Measurements from ENCODE around the gene HMG20A.

The HMG20A gene

DNA sequence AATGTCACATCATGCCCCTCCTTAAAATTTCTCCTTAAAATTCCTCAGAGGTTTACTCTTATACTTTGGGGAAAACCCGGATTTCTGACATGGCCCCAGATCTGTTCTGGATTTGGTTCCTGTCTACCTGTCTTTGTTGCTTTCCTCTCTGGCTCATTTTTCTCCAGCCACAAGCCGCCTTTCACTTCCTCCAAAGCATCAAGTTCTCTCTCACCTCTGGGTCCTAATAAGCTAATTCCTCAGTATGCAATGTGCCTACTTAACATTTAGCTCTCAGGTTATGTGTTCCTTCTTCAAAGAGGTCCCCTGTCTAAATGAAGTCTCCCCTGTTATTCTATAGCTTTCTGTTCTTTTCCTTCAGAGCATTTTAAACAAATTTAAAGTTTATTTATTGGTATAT lies 16.1 kb downstream of the HMG20A start:
- TF ChIP-seq, protein P1, sequence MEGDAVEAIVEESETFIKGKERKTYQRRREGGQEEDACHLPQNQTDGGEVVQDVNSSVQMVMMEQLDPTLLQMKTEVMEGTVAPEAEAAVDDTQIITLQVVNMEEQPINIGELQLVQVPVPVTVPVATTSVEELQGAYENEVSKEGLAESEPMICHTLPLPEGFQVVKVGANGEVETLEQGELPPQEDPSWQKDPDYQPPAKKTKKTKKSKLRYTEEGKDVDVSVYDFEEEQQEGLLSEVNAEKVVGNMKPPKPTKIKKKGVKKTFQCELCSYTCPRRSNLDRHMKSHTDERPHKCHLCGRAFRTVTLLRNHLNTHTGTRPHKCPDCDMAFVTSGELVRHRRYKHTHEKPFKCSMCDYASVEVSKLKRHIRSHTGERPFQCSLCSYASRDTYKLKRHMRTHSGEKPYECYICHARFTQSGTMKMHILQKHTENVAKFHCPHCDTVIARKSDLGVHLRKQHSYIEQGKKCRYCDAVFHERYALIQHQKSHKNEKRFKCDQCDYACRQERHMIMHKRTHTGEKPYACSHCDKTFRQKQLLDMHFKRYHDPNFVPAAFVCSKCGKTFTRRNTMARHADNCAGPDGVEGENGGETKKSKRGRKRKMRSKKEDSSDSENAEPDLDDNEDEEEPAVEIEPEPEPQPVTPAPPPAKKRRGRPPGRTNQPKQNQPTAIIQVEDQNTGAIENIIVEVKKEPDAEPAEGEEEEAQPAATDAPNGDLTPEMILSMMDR (IDR thresholded peaks at IDR 0.05) = no peak

GRCh38 chr15:77437264-77437663 lies 16.6 kb downstream of the HMG20A start:
- no peak overlapping the region for H3K4me3 ChIP-seq (ENCODE audit: low read depth, low read length)
- H2AFZ ChIP-seq = no peak overlapping the region
- H3K4me2 ChIP-seq (ENCODE audit: low read length) = no peak overlapping the region
- peaks cover 7% of the 10 kb centered on the region for H3K79me2 ChIP-seq
- TF ChIP-seq, protein P1 (IDR thresholded peaks at IDR 0.05) = no peak
- H3K36me3 ChIP-seq (ENCODE audit: control insufficient read depth, insufficient read depth, low read length) = no peaks in the 10 kb centered on the region
- H3K4me1 ChIP-seq = no peaks in the 10 kb centered on the region
- H3K9me3 ChIP-seq (ENCODE audit: control insufficient read depth, low read length) = no peaks in the 10 kb centered on the region
- no peak overlapping the region for H3K9ac ChIP-seq
- H3K27me3 ChIP-seq (ENCODE audit: control insufficient read depth, insufficient read depth, low read length) = no peaks in the 10 kb centered on the region
- H3K27ac ChIP-seq = no peak overlapping the region

More for the DNA sequence above, 16.1 kb downstream of the HMG20A start:
- H2AFZ ChIP-seq = no peak overlapping the region
- H3K27ac ChIP-seq = no peak overlapping the region
- H3K36me3 ChIP-seq (ENCODE audit: control insufficient read depth, insufficient read depth, low read length) = no peaks in the 10 kb centered on the region
- no peaks in the 10 kb centered on the region for H3K4me1 ChIP-seq
- no peaks in the 10 kb centered on the region for H3K27me3 ChIP-seq (ENCODE audit: control insufficient read depth, insufficient read depth, low read length)
- H3K4me3 ChIP-seq (ENCODE audit: low read depth, low read length) = no peak overlapping the region
- no peak overlapping the region for H3K9ac ChIP-seq
- no peaks in the 10 kb centered on the region for H3K9me3 ChIP-seq (ENCODE audit: control insufficient read depth, low read length)
- H3K79me2 ChIP-seq = peaks cover 9% of the 10 kb centered on the region
- H3K4me2 ChIP-seq (ENCODE audit: low read length) = no peak overlapping the region

DNA sequence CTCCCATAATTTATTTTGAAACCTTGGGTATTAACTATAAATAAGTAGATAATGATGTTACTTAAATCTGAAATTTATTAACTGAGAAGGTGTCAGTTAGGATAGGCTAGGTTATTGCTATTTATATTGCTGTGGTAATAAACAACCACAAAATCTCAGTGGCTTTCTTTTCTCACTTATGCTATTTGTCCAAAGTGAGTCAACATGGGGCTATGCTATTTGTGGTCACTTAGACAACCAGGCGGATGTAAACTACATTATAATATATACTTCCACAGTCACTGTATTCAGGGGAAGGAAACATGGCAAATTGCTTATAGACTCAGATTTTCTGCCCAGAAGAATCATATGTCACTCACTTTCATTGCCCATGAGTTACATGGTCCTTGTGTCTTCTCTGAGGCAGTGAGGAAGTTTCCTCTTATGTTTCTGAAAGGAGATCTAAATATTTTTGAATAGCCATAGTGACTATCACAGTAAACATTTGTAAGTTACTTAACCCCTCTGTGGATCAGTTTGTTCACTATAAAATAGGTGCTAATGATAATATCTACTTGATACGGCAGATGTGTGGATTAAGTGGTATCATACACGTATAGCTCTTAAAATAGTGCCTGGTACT lies 19.8 kb downstream of the HMG20A start:
- no peaks in the 10 kb centered on the region for H3K27me3 ChIP-seq (ENCODE audit: control insufficient read depth, insufficient read depth, low read length)
- TF ChIP-seq, protein P1 (IDR thresholded peaks at IDR 0.05) = no peak
- H3K27ac ChIP-seq = no peak overlapping the region
- H2AFZ ChIP-seq = no peak overlapping the region
- peaks cover 7% of the 10 kb centered on the region for H3K79me2 ChIP-seq
- no peak overlapping the region for H3K4me2 ChIP-seq (ENCODE audit: low read length)
- no peaks in the 10 kb centered on the region for H3K9me3 ChIP-seq (ENCODE audit: control insufficient read depth, low read length)
- H3K36me3 ChIP-seq (ENCODE audit: control insufficient read depth, insufficient read depth, low read length) = no peaks in the 10 kb centered on the region
- H3K9ac ChIP-seq = no peak overlapping the region
- no peak overlapping the region for H3K4me3 ChIP-seq (ENCODE audit: low read depth, low read length)
- no peaks in the 10 kb centered on the region for H3K4me1 ChIP-seq

DNA sequence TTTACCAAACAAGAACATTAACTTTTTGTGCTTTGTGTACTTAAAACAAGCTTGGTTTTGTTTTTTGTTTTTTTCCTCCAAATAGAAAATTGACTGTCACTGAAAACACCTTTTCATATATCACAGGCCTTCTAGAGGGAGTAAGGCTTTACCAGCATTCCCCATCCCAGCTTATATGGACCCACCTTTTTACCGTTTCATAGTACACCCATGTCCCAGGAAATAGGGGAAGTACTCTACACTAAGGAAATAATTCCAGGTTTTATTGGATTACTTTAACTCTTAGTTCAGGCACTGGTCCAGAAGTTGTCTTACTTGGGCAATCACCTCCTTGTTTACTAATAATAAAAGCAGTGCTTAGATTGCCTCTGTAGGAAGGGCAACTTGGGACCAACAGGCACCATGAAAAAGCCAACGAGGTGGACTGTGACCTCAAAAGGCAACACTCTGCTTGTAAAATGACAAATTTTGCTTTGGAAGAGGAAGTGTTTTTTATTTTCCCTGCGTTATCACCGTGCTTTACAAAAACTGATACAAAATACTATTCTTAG lies 26.2 kb downstream of the HMG20A start:
- Histone ChIP-seq H3K27ac (no peak overlapping the region), H3K4me1 (no peaks in the 10 kb centered on the region), H3K9ac (no peak overlapping the region), H3K4me3 (ENCODE audit: low read depth, low read length) (no peak overlapping the region), H3K79me2 (no peaks in the 10 kb centered on the region), H3K27me3 (ENCODE audit: control insufficient read depth, insufficient read depth, low read length) (no peaks in the 10 kb centered on the region), H3K4me2 (ENCODE audit: low read length) (no peak overlapping the region), H2AFZ (no peak overlapping the region), H3K9me3 (ENCODE audit: control insufficient read depth, low read length) (no peaks in the 10 kb centered on the region), H3K36me3 (ENCODE audit: control insufficient read depth, insufficient read depth, low read length) (no peaks in the 10 kb centered on the region)
- TF ChIP-seq, protein P1 (IDR thresholded peaks at IDR 0.05) = no peak

DNA sequence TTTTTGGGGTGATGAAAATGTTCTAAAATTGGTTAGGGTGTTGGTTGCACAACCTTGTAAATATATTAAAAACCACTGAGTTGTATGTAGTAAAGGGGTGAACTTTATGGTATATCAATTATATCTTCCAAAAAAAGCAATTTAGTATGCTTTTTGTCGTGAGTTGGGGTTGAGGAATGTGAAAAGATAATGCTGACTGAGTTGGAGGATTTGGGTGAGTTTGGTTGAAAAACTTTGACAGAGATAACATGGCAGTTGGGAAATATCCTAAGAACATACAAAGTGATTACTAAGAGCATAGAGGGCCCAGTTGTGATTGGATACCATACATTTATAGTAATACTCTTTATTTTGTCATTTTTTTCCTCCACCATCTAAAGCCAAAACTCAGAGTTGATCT lies 33.6 kb downstream of the HMG20A start:
- no peaks in the 10 kb centered on the region for H3K79me2 ChIP-seq
- no peak overlapping the region for H3K27ac ChIP-seq
- H2AFZ ChIP-seq = no peak overlapping the region
- no peaks in the 10 kb centered on the region for H3K4me1 ChIP-seq
- H3K36me3 ChIP-seq (ENCODE audit: control insufficient read depth, insufficient read depth, low read length) = no peaks in the 10 kb centered on the region
- TF ChIP-seq, protein P1 (IDR thresholded peaks at IDR 0.05) = no peak
- no peaks in the 10 kb centered on the region for H3K27me3 ChIP-seq (ENCODE audit: control insufficient read depth, insufficient read depth, low read length)
- H3K4me2 ChIP-seq (ENCODE audit: low read length) = no peak overlapping the region
- H3K9me3 ChIP-seq (ENCODE audit: control insufficient read depth, low read length) = no peaks in the 10 kb centered on the region
- no peak overlapping the region for H3K9ac ChIP-seq
- H3K4me3 ChIP-seq (ENCODE audit: low read depth, low read length) = no peak overlapping the region
